Neural cell (in vitro differentiated cells): ENCODE measurements around the gene IGSF21.

Experiments
- CTCF ChIP-seq: fragments of 450-650 bp; IDR thresholded peaks from 2 replicates; pipeline ENCODE4 v1.5.1; 2014; ENCODE audit warnings: antibody characterized with exemption, mild to moderate bottlenecking, moderate library complexity; ENCODE audit not compliant: poor library complexity, severe bottlenecking
- EP300 ChIP-seq: fragments of 450-650 bp; conservative IDR thresholded peaks from 2 replicates; pipeline ENCODE4 v1.6.1; 2014; ENCODE audit warnings: antibody characterized with exemption, mild to moderate bottlenecking, moderate library complexity; ENCODE audit not compliant: poor library complexity, severe bottlenecking
- EZH2 ChIP-seq: fragments of 200-600, 300-800 bp; shearing (Covaris generic), sonication (generic); IDR thresholded peaks from 2 replicates; pipeline ENCODE4 v1.6.1; 2014; ENCODE audit warnings: antibody characterized with exemption, low read length, borderline replicate concordance, mild to moderate bottlenecking; ENCODE audit not compliant: insufficient read depth, poor library complexity, severe bottlenecking

DNA sequence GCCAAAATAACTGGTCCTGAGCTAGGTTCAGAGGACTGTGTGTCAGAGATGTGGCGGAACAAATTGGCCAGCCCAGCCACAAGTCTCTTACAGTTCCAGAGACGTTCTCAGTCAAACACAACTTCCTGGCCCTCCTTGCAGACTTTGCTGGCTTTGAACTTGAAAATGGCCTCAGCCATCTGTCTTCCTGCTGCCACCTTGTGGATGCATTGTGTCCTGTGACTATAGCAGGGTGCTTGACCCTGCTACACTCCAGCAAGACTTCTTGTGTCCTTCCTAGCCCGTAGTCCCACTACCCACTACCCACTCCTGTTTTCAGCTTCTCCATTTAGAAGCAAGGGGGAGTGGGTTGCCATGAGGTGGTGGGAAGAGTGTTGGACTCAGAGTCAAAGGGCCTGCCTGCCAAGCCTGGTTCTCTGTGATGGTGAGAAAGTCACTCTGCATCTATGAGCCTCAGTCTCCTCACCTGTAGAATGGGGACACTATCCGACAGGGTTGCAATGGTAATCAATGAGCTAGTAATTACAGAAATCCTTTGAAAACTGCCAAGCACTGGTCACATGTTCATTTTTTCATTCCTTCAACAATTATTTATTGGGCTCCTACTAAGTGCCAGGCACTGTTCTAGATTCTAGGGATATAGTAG, 109.9 kb downstream of the IGSF21 start:
- no peak for TF ChIP-seq CTCF
- no peak for TF ChIP-seq EZH2
- TF ChIP-seq EP300, result no peak
